Measurements from ENCODE around the gene STC2.

STC2 gene

DNA sequence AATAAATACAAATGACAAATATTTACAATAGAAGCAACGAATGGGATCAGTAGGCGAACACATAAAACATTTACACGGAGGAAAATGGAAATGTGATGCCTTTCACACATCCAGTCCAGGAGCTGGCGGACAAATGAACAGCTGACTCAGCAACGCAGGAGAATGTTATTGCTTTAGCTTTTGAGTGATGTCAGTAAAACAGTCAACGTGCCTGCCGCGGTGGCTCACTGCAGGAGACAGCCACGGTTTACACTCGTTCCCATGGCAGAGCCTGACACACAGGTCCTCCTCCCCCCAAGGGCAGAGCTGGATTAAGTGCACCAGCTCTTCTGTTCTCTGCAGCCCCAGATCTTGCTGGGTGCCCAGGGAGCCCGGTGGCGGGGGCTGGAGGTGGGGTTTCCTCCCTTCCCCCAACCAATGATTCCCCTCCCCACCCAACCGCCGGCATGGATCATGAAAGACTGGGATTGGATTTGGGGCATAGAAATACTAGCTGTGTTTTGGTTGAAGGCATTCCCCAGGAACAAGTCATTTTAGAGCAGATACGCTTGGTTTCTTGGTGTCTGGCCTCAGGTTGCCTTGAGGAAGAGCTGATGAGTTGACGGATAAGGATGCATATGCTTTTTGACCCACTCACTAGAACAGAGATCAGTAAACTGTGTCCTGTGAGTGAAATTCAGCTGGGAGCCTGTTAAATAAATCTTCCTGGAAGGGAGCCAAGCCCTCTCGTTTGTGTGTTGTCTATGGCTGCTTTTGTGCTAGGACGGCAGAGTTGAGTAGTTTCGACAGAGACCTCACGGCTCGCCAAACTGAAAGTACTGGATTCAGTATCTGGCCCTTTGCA is 12.5 kb downstream of the STC2 start:
- DNase-seq (ENCODE audit: low read depth, low spot score), result peak; percentile 55
- H3K27ac ChIP-seq, result peak overlapping the region; percentile 34

- no peak for DNase-seq (ENCODE audit: low read depth, low spot score)
- no peak overlapping the region for H3K27ac ChIP-seq
Measured at GRCh38 chr5:173314166-173314952, 13.9 kb downstream of the STC2 start.

DNA sequence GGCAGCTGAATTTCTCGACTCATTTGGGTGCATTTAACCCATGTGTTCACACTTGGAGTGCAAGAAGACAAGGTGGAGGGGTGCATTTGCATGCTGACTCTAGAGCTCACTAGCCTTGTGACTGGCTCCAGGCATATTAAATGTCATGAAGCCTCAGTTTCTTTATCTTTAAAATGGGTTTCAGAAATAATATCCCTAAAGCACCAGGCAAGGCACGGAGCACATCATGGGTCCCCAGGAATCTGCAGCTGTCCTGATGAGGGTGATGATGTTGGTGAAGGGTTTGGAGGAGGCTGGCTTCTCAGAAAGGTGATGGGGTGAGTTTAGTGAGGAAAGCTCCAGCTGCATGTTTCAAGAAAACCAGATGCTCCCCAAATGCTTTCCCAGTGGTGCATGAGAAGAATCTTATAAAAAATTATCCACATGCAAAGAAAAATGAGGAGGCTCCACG is 14.8 kb downstream of the STC2 start:
- DNase-seq (ENCODE audit: low read depth, low spot score), result no peak
- no peak overlapping the region for H3K27ac ChIP-seq

GRCh38 chr5:173312821-173313220 is 15.4 kb downstream of the STC2 start:
- DNase-seq (ENCODE audit: low read depth, low spot score), result no peak
- H3K27ac ChIP-seq, result no peak overlapping the region

DNA sequence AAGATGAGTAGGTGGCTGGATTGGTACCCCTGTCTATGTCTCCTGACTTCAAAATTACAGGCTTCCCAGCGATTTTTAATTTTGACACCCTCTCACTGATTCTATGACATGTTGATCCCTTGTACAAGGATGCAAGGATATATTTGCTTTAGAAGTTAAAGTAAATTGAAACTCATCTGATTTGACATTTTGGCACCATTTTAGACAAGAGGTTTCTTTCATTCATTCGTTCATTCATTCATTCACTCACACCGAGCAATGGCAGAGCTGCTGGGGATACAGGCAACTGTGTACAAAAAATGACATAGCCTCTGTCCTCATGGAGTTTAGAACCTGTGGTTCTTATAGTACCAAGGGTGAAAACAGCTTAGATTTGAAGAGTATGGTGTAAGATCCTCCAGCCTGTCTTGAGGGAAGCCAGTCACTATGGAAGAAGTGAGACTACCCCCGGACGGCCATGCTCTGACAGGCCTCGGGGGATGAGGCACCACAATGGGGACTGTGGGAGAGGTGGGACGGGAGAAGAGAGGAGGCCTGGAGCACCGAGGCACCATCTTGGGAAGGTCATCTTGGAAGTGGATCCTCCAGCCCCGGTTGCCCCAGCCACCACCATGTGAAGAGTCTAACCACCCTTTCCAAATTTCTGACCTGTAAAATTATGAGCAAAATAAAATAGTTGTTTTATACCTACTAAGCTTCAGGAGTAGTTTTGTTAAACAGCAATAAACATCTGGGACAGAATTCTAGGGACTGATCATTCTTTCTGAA is 16.2 kb downstream of the STC2 start:
- DNase-seq (ENCODE audit: low read depth, low spot score), result no peak

GRCh38 chr5:173310861-173311785 is 17.1 kb downstream of the STC2 start:
- H3K27ac ChIP-seq, result no peak overlapping the region
- DNase-seq (ENCODE audit: low read depth, low spot score), result no peak

More for the DNA sequence above, 16.2 kb downstream of the STC2 start:
- no peak overlapping the region for H3K27ac ChIP-seq

- DNase-seq (ENCODE audit: low read depth, low spot score), result no peak
- no peak overlapping the region for H3K27ac ChIP-seq
Measured at GRCh38 chr5:173310218-173310769, 17.9 kb downstream of the STC2 start.

GRCh38 chr5:173309731-173310130 is 18.5 kb downstream of the STC2 start:
- H3K27ac ChIP-seq, result no peak overlapping the region

GRCh38 chr5:173308226-173308625 is 20.0 kb downstream of the STC2 start:
- no peak overlapping the region for H3K27ac ChIP-seq
- DNase-seq (ENCODE audit: low read depth, low spot score), result no peak

More at GRCh38 chr5:173309731-173310130, 18.5 kb downstream of the STC2 start:
- DNase-seq (ENCODE audit: low read depth, low spot score), result no peak

- H3K27ac ChIP-seq, result no peak overlapping the region
- no peak for DNase-seq (ENCODE audit: low read depth, low spot score)
Measured at GRCh38 chr5:173307695-173308094, 20.5 kb downstream of the STC2 start.

GRCh38 chr5:173306695-173307094 is 21.5 kb downstream of the STC2 start:
- H3K27ac ChIP-seq, result no peak overlapping the region
- DNase-seq (ENCODE audit: low read depth, low spot score), result no peak

GRCh38 chr5:173304591-173304988 is 23.6 kb downstream of the STC2 start:
- no peak for DNase-seq (ENCODE audit: low read depth, low spot score)
- H3K27ac ChIP-seq, result no peak overlapping the region

DNA sequence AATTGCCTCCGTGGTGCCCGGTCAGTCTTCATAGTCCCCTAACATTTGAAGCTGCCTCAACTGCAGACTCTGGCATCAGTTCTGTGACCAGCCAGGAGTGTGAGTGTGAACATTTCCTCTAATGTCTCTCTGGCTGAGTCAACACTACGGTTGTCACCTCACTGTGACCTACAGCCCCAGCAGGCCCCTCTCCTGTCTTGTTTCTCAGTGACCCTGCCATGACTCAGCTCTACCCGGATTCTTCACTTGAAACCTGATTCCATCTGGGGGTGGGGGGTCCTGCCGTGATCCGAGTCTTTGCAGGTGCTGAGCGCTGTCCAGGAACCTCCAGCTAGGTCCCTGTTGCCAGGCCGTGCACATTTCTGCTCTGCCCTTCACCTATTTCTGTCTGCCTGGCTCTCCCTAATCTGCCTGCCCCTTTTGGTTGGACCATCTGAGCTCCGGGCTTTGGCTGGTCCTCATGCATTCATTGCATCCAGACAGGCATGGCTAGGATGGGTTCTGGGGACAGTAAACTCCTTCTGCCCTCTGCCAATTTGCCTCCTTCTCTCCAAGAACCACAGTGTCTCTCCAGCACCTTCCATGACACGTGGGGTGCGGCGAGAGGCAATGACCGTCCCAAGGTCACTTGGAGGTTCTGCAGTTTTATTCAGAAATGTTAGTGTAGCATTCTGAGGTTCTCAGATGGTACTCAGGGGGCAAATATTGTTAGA is 24.2 kb downstream of the STC2 start:
- H3K27ac ChIP-seq, result no peak overlapping the region
- no peak for DNase-seq (ENCODE audit: low read depth, low spot score)

DNA sequence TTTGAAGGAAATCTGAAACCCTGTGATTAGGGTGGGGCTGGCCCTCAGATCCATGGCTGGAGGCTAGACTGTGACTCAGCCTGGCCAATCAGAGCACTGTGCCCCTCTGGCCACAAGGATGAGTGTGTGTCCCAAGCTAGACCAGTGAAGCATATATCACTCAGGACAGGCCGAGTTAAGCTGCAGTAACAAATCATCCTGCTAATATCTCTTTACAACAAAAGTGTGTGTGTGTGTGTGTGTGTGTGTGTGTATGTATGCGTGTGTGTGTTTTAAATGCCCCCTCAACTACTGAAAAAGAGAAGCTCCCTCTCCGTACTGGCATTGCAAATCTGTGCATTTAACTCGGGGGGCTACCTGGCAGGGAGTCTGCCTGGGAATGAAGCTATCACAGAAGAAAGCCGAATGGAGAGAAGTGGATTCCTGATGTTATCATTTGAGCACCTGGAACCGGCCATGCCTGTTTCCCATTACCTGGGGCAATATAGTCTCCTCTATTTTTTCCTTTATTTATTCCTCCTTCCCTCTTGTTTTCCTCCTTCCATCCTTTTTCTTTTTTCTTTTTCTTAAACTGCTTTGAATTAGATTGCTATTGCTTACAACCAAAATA is 25.6 kb downstream of the STC2 start:
- no peak overlapping the region for H3K27ac ChIP-seq
- no peak for DNase-seq (ENCODE audit: low read depth, low spot score)

GRCh38 chr5:173301695-173302545 is 26.3 kb downstream of the STC2 start:
- no peak for DNase-seq (ENCODE audit: low read depth, low spot score)
- H3K27ac ChIP-seq, result no peak overlapping the region

DNA sequence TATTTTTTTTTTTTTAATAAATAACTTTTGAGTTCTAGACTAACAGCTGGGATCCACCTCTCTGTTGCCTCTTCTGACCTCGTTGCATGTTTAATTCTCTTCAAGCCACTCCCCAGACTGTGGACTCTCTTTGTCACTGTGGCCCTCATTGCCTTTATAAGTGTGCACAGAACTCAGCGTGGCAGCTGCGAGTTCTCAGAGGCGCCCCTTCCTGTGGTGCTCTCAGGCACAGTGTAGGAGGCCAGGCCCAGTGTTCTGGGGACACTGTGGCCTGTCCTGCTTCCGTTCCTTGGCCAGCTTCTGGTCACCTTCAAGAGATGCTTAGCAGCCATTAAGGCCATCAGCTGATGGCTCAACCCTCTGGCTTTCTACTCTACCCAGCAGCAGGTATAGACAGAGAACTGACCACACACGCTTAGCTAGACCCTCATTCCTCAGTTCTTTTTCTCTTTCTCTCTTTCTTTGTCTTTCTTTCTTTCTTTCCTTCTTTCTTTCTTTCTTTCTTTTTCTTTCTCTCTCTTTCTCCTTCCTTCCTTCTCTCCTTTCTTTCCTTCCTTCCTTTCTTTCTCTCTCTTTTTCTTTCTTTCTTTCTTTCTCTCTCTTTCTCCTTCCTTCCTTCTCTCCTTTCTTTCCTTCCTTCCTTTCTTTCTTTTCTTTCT is 27.7 kb downstream of the STC2 start:
- no peak for DNase-seq (ENCODE audit: low read depth, low spot score)

GRCh38 chr5:173299820-173300219 is 28.4 kb downstream of the STC2 start:
- DNase-seq (ENCODE audit: low read depth, low spot score), result no peak
- H3K27ac ChIP-seq, result no peak overlapping the region

More for the DNA sequence above, 27.7 kb downstream of the STC2 start:
- no peak overlapping the region for H3K27ac ChIP-seq

Data from epithelial cell of prostate (primary cell).